MCF 10A (cell line): Measurements from ENCODE around the gene FRMD4B. TPM values are rescaled to one million over a fixed set of nuclear protein-coding genes. Genes with fewer than 3 reads are reported as not detected.
"Not testable (repeated sequence)": the region's sequence is repeated elsewhere in the genome, so short reads cannot be mapped to it uniquely, and the experiment has no call there.

Experiments used
- BruUV-seq: library from RNA; stranded (reverse); fragments of 400-500 nt; replicated peaks from 2 replicates; lab custom pipeline; 2021; lab: Mats Ljungman, UMichigan
- CTCF ChIA-PET: fragments of 300-600 bp; sonication (Branson Sonifier 250); formaldehyde crosslinking; extraction: SDS; loops from one replicate; lab custom pipeline; 2021; ENCODE audit warnings: antibody characterized with exemption, inconsistent platforms; lab: Yijun Ruan, JAX
- POLR2A ChIA-PET: fragments of 300-600, 350-650 bp; sonication (Branson Sonifier 250); formaldehyde crosslinking; extraction: SDS; loops from one replicate; lab custom pipeline; 2020; ENCODE audit warnings: antibody characterized with exemption, inconsistent platforms; lab: Yijun Ruan, JAX
- DNase-seq: peaks from one replicate; pipeline ENCODE4 v3.0.0-alpha.2; 2018; ENCODE audit not compliant: unreplicated experiment
- H3K27ac Mint-ChIP-seq: one replicate; pipeline ENCODE4 v1.8.0; 2022; ENCODE audit warnings: mild to moderate bottlenecking, low read depth, mixed read lengths; ENCODE audit not compliant: unreplicated experiment
- H3K27me3 Mint-ChIP-seq: one replicate; pipeline ENCODE4 v1.8.0; 2022; ENCODE audit warnings: mixed read lengths; ENCODE audit not compliant: insufficient read depth, unreplicated experiment
- H3K36me3 Mint-ChIP-seq: one replicate; pipeline ENCODE4 v1.8.0; 2022; ENCODE audit warnings: mild to moderate bottlenecking, moderate library complexity, mixed read lengths; ENCODE audit not compliant: insufficient read depth, unreplicated experiment
- H3K4me1 Mint-ChIP-seq: one replicate; pipeline ENCODE4 v1.8.0; 2022; ENCODE audit warnings: mixed read lengths; ENCODE audit not compliant: insufficient read depth, unreplicated experiment
- H3K4me3 Mint-ChIP-seq: one replicate; pipeline ENCODE4 v1.8.0; 2022; ENCODE audit warnings: mild to moderate bottlenecking, moderate library complexity, mixed read lengths; ENCODE audit not compliant: unreplicated experiment
- H3K9me3 Mint-ChIP-seq: one replicate; pipeline ENCODE4 v1.8.0; 2022; ENCODE audit warnings: mixed read lengths; ENCODE audit not compliant: unreplicated experiment
- CTCF ChIP-seq: fragments of 200-600 bp; IDR thresholded peaks from one replicate; pipeline ENCODE4 v1.8.0; 2022; ENCODE audit warnings: antibody characterized with exemption, mild to moderate bottlenecking; ENCODE audit not compliant: unreplicated experiment
- intact Hi-C: fragments of 100-400 bp; cut with micrococcal nuclease; formaldehyde crosslinking; loops from 2 replicates; pipeline ENCODE4 v1.14.1; 2022
- total RNA-seq: library from RNA; stranded (reverse); gene quantifications from 2 replicates; pipeline ENCODE4 v1.2.3, GENCODE V29; 2022

The FRMD4B gene
- total RNA-seq, 1 experiment from 2014 or later, result 39.0 TPM

GRCh38 chr3:69276884-69277283 lies 109.0 kb downstream of the FRMD4B start:
- ChIA-PET CTCF (interaction anchor here (0.6 kb wide), 1 partner anchor 20 kb away, joined by 3 read pairs; no protein-coding TSS in a partner anchor), POLR2A (no interaction called here)
- peak; percentile 14 for DNase-seq
- no peak for TF ChIP-seq CTCF
- intact Hi-C loops, result no loop called here
- Mint-ChIP-seq H3K4me1 (peaks cover 16% of the 10 kb centered on the region), H3K36me3 (no peaks in the 10 kb centered on the region), H3K4me3 (no peak overlapping the region), H3K27me3 (no peaks in the 10 kb centered on the region), H3K27ac (no peak overlapping the region), H3K9me3 (no peaks in the 10 kb centered on the region)
- BruUV-seq, result no TSS peak

DNA sequence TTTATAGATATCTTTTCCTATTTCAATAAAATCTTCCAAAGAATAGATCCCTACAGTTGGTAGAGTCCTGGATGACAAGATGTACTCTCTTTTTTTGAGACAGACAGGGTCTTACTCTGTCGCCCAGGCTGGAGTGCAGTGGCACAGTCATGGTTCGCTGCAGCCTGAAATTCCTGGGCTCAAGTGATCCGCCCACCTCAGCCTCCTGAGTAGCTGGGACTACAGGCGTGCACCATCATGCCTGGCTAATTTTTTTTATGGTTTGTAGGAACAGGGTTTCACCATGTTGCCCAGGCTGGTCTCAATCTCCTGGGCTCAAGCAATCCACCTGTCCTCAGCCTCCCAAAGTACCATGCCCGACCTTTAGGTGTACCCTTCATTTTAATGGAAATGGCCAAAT lies 109.7 kb downstream of the FRMD4B start:
- peak; percentile 21 for DNase-seq
- H3K27me3 Mint-ChIP-seq, intact Hi-C loops, BruUV-seq, H3K4me3 Mint-ChIP-seq, H3K36me3 Mint-ChIP-seq, H3K9me3 Mint-ChIP-seq: not testable (repeated sequence)
- ChIA-PET POLR2A (interaction anchor here (1.7 to 1.9 kb wide), 2 partner anchors 11 to 18 kb away, joined by 5 to 6 read pairs; no protein-coding TSS in a partner anchor), CTCF (interaction anchor here (2.0 kb wide), 1 partner anchor 115 kb away, joined by 10 read pairs; no protein-coding TSS in a partner anchor)
- H3K4me1 Mint-ChIP-seq, result peaks cover 16% of the 10 kb centered on the region
- H3K27ac Mint-ChIP-seq, result peak overlapping the region; percentile 35

GRCh38 chr3:69273896-69274295 lies 112.0 kb downstream of the FRMD4B start:
- CTCF ChIA-PET, result interaction anchor here (1.5 to 1.9 kb wide), 3 partner anchors 17 to 154 kb away, joined by 4 to 7 read pairs (median 5); no protein-coding TSS in a partner anchor
- H3K9me3 Mint-ChIP-seq, result no peaks in the 10 kb centered on the region
- DNase-seq, result peak; percentile 17

DNA sequence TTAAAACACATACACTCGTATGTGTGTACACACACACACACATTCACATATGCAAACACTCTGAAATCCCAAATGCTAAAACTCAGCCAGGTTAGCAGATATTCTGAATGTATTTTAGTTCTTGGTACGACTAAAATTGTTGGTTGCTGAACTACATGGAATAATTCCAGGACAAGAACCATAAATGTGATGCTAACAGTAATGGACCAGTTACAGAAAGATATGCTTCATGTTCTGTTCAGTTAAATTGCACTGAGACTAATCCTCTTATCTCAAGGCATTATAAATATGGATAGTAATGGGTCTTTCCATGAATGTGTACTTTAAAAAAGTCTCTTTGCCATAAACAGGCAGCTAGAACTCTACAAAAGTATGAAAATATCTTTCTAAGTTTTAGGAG lies 113.3 kb downstream of the FRMD4B start:
- Mint-ChIP-seq H3K9me3 (no peaks in the 10 kb centered on the region), H3K36me3 (no peaks in the 10 kb centered on the region), H3K4me3 (no peak overlapping the region), H3K27ac (no peak overlapping the region), H3K4me1 (peaks cover 16% of the 10 kb centered on the region), H3K27me3 (no peaks in the 10 kb centered on the region)
- intact Hi-C loops, result no loop called here
- TF ChIP-seq CTCF, result no peak
- CTCF ChIA-PET, result interaction anchor here (0.7 to 1.7 kb wide), 3 partner anchors 34 to 152 kb away, joined by 3 to 7 read pairs (median 5); no protein-coding TSS in a partner anchor
- DNase-seq, result no peak
- POLR2A ChIA-PET, result interaction anchor here (0.8 to 1.1 kb wide), 2 partner anchors 10 kb away, joined by 3 to 4 read pairs; no protein-coding TSS in a partner anchor
- no TSS peak for BruUV-seq

More at GRCh38 chr3:69273896-69274295, 112.0 kb downstream of the FRMD4B start:
- H3K27me3 Mint-ChIP-seq, result no peaks in the 10 kb centered on the region
- no peaks in the 10 kb centered on the region for H3K36me3 Mint-ChIP-seq
- POLR2A ChIA-PET, result interaction anchor here (0.6 to 1.8 kb wide), 3 partner anchors 15 to 54 kb away, joined by 3 to 6 read pairs (median 3); no protein-coding TSS in a partner anchor
- no TSS peak for BruUV-seq
- no peak overlapping the region for H3K27ac Mint-ChIP-seq
- H3K4me1 Mint-ChIP-seq, result peaks cover 16% of the 10 kb centered on the region
- TF ChIP-seq CTCF, result no peak
- H3K4me3 Mint-ChIP-seq, result no peak overlapping the region
- intact Hi-C loops, result no loop called here
